T-cell (primary cell): ENCODE results near the gene TBC1D3B. TPM values are rescaled to one million over a fixed set of nuclear protein-coding genes. Genes with fewer than 3 reads are reported as not detected.
"Not testable (repeated sequence)": the region's sequence is repeated elsewhere in the genome, so short reads cannot be mapped to it uniquely, and the experiment has no call there.

ENCODE experiments used
- ATAC-seq, 4 experiments: fragments of 200-7000 bp in 3 of 4; fragments of 150-1000 bp in 1 of 4; cut with Tn5 transposase; replicated peaks in 1 of 4; 1 replicate in 3 of 4; 2 replicates in 1 of 4; pipeline ENCODE4 v1.10.0; 2021; ENCODE audit warnings: moderate library complexity in 3 of 4, mild to moderate bottlenecking in 2 of 4, moderate number of reproducible peaks in 1 of 4
- CTCF ChIA-PET, 2 donors: fragments of 300-600 bp; sonication (Branson Sonifier 250); formaldehyde crosslinking; loops; one replicate each; lab custom pipeline; 2022; ENCODE audit warnings: antibody characterized with exemption in 2 of 2; lab: Charles Lee
- POLR2A ChIA-PET, 2 donors: fragments of 300-600 bp; sonication (Branson Sonifier 250); formaldehyde crosslinking; loops; one replicate each; lab custom pipeline; 2022; ENCODE audit warnings: antibody characterized with exemption in 2 of 2; lab: Charles Lee
- DNase-seq, 35 experiments: peaks; one replicate each; pipeline versions ENCODE4 v3.0.0 to v3.0.0-alpha.2; 2013 to 2023
- H3K27ac ChIP-seq: one replicate; pipeline ENCODE4 v1.5.1; 2013; ENCODE audit warnings: low read length
- H3K27me3 ChIP-seq, 2 experiments: replicated peaks in 1 of 2; 1 replicate in 1 of 2; 2 replicates in 1 of 2; pipeline versions ENCODE4 v1.6.1 to v1.7.0; 2013; ENCODE audit warnings: low read length in 1 of 2, mixed read lengths in 1 of 2; ENCODE audit not compliant: control insufficient read depth in 2 of 2, insufficient read depth in 2 of 2; ENCODE audit errors: extremely low read depth in 1 of 2
- H3K36me3 ChIP-seq, 2 donors: 1 replicate in 1 of 2; 2 replicates in 1 of 2; pipeline versions ENCODE4 v1.6.1 to v1.7.0; 2013; ENCODE audit warnings: low read length in 1 of 2; ENCODE audit not compliant: control insufficient read depth in 2 of 2, insufficient read depth in 1 of 2; ENCODE audit errors: extremely low read depth in 1 of 2
- H3K4me1 ChIP-seq, 2 experiments: 1 replicate in 1 of 2; 2 replicates in 1 of 2; pipeline versions ENCODE4 v1.6.1 to v1.7.0; 2013; ENCODE audit warnings: low read length in 2 of 2, mixed read lengths in 1 of 2; ENCODE audit not compliant: insufficient read depth in 2 of 2, control insufficient read depth in 1 of 2; ENCODE audit errors: extremely low read depth in 1 of 2
- H3K4me3 ChIP-seq, 2 donors: 1 replicate in 1 of 2; 2 replicates in 1 of 2; pipeline versions ENCODE4 v1.5.1 to v1.7.0; 2013; ENCODE audit warnings: mild to moderate bottlenecking in 2 of 2, low read length in 1 of 2, moderate library complexity in 1 of 2; ENCODE audit not compliant: control insufficient read depth in 1 of 2; ENCODE audit errors: extremely low read depth in 1 of 2
- H3K9me3 ChIP-seq: 2 replicates; pipeline ENCODE4 v1.7.0; 2013
- H3K27ac Mint-ChIP-seq, 2 donors: one replicate each; pipeline ENCODE4 v1.8.0; 2020 to 2021; ENCODE audit warnings: mild to moderate bottlenecking in 2 of 2, mixed read lengths in 2 of 2
- H3K27me3 Mint-ChIP-seq, 2 donors: one replicate each; pipeline ENCODE4 v1.8.0; 2021 to 2022; ENCODE audit warnings: mixed read lengths in 2 of 2
- H3K36me3 Mint-ChIP-seq: one replicate; pipeline ENCODE4 v1.8.0; 2021; ENCODE audit warnings: mixed read lengths
- H3K4me1 Mint-ChIP-seq, 3 donors: one replicate each; pipeline ENCODE4 v1.8.0; 2020 to 2022; ENCODE audit warnings: mixed read lengths in 3 of 3, mild to moderate bottlenecking in 1 of 3
- H3K4me3 Mint-ChIP-seq, 3 donors: one replicate each; pipeline ENCODE4 v1.8.0; 2020 to 2022; ENCODE audit warnings: mild to moderate bottlenecking in 3 of 3, mixed read lengths in 3 of 3, moderate library complexity in 3 of 3
- H3K9me3 Mint-ChIP-seq, 3 donors: one replicate each; pipeline ENCODE4 v1.8.0; 2020 to 2022; ENCODE audit warnings: mixed read lengths in 3 of 3
- WGBS: methylation state at CpG from one replicate; pipeline ENCODE4 v1.1.5; 2013; ENCODE audit warnings: missing lambda C conversion rate; ENCODE audit not compliant: insufficient coverage; 5-methylcytosine and 5-hydroxymethylcytosine counted together
- total RNA-seq, 35 experiments: library from RNA in 6 of 35; stranded (reverse) in 6 of 35; fragments of 120-200 nt in 1 of 35; gene quantifications; one replicate each; pipeline versions ENCODE4 v1.2.1 to v1.2.4 and lab custom pipeline; 2013 to 2026

The TBC1D3B gene
- total RNA-seq (10 to 100 TPM in 4 of 5 donors, 1 to 10 TPM in 1; 6.1 to 13.7 (median 12.2) TPM), total RNA-seq (lab: John Stamatoyannopoulos, UW) (0 to 0.33 (median 0.11) reads per million in 29 experiments)
- 3.6 TPM for total RNA-seq (2013)

GRCh38 chr17:36176536-36176935 lies at the start of gene TBC1D3B:
TSS of gene TBC1D3B (minus strand) at chr17:36176636. CDS start at chr17:36175050, 1,586 bp downstream.
- H3K36me3 ChIP-seq, H3K4me1 Mint-ChIP-seq, H3K27me3 ChIP-seq, H3K27ac ChIP-seq, H3K4me3 ChIP-seq, H3K4me1 ChIP-seq, H3K9me3 Mint-ChIP-seq, DNase-seq, H3K36me3 Mint-ChIP-seq, H3K27ac Mint-ChIP-seq, ATAC-seq, CTCF ChIA-PET, POLR2A ChIA-PET, H3K9me3 ChIP-seq, H3K4me3 Mint-ChIP-seq: not testable (repeated sequence)
- no CpG with 5 or more reads among the region's 11 CpGs for WGBS
- peaks cover 7 to 10% of the 10 kb centered on the region in 2 donors for H3K27me3 Mint-ChIP-seq

- H3K36me3 Mint-ChIP-seq, POLR2A ChIA-PET, H3K4me3 Mint-ChIP-seq, H3K27ac ChIP-seq, H3K9me3 ChIP-seq, H3K4me1 Mint-ChIP-seq, CTCF ChIA-PET, H3K27me3 ChIP-seq, H3K36me3 ChIP-seq, ATAC-seq, H3K4me1 ChIP-seq, H3K4me3 ChIP-seq, DNase-seq, H3K9me3 Mint-ChIP-seq, H3K27me3 Mint-ChIP-seq, H3K27ac Mint-ChIP-seq: not testable (repeated sequence)
- WGBS = no CpG with 5 or more reads among the region's 12 CpGs
Observed at GRCh38 chr17:36222967-36223366, 46.5 kb upstream of the TBC1D3B start.

- CTCF ChIA-PET, H3K4me3 Mint-ChIP-seq, H3K27ac ChIP-seq, DNase-seq, H3K9me3 ChIP-seq, ATAC-seq, H3K4me3 ChIP-seq, POLR2A ChIA-PET, H3K4me1 Mint-ChIP-seq, H3K27me3 ChIP-seq, H3K36me3 Mint-ChIP-seq, H3K4me1 ChIP-seq, H3K36me3 ChIP-seq, H3K27ac Mint-ChIP-seq, H3K9me3 Mint-ChIP-seq: not testable (repeated sequence)
- no CpG with 5 or more reads among the region's 4 CpGs for WGBS
- H3K27me3 Mint-ChIP-seq = peaks cover 6 to 12% of the 10 kb centered on the region in 2 donors
Observed at GRCh38 chr17:36221581-36222100, 45.2 kb upstream of the TBC1D3B start.

GRCh38 chr17:36220737-36221580 lies 44.5 kb upstream of the TBC1D3B start:
- H3K4me1 ChIP-seq, H3K36me3 Mint-ChIP-seq, DNase-seq, H3K27ac Mint-ChIP-seq, H3K9me3 ChIP-seq, H3K4me3 Mint-ChIP-seq, H3K27ac ChIP-seq, H3K4me1 Mint-ChIP-seq, H3K4me3 ChIP-seq, CTCF ChIA-PET, H3K27me3 ChIP-seq, POLR2A ChIA-PET, H3K9me3 Mint-ChIP-seq, ATAC-seq, H3K36me3 ChIP-seq: not testable (repeated sequence)
- WGBS = no CpG with 5 or more reads among the region's 3 CpGs
- peaks cover 9 to 12% of the 10 kb centered on the region in 2 donors for H3K27me3 Mint-ChIP-seq

GRCh38 chr17:36219556-36219955 lies 43.1 kb upstream of the TBC1D3B start:
- CTCF ChIA-PET, H3K4me3 Mint-ChIP-seq, H3K27ac Mint-ChIP-seq, ATAC-seq, H3K4me3 ChIP-seq, POLR2A ChIA-PET, H3K9me3 Mint-ChIP-seq, H3K27ac ChIP-seq, DNase-seq, H3K4me1 Mint-ChIP-seq, H3K36me3 Mint-ChIP-seq, H3K9me3 ChIP-seq, H3K36me3 ChIP-seq, H3K27me3 ChIP-seq: not testable (repeated sequence)
- no CpG with 5 or more reads among the region's 1 CpG for WGBS
- H3K27me3 Mint-ChIP-seq = peaks cover 15 to 18% of the 10 kb centered on the region in 2 donors
- peaks cover 0 to 20% of the 10 kb centered on the region in 2 experiments for H3K4me1 ChIP-seq

- ATAC-seq, H3K9me3 ChIP-seq, H3K4me3 Mint-ChIP-seq, POLR2A ChIA-PET, H3K36me3 ChIP-seq, H3K27ac ChIP-seq, H3K4me3 ChIP-seq, H3K27me3 ChIP-seq, H3K9me3 Mint-ChIP-seq, DNase-seq, CTCF ChIA-PET, H3K27ac Mint-ChIP-seq, H3K36me3 Mint-ChIP-seq: not testable (repeated sequence)
- Mint-ChIP-seq H3K4me1 (peaks cover 0 to 27% (median 6%) of the 10 kb centered on the region in 3 donors), H3K27me3 (peaks cover 28 to 29% of the 10 kb centered on the region in 2 donors)
- H3K4me1 ChIP-seq = peaks cover 0 to 57% of the 10 kb centered on the region in 2 experiments
- WGBS = no CpG with 5 or more reads among the region's 7 CpGs
Observed at GRCh38 chr17:36215406-36216308, 39.2 kb upstream of the TBC1D3B start.
